Measurements from ENCODE around the gene FADS2.

FADS2 gene

GRCh38 chr11:61892085-61892370, 63.9 kb downstream of the FADS2 start:
- Histone ChIP-seq H3K4me3 (peak overlapping the region; percentile 40), H3K36me3 (replicated peaks) (no peaks in the 10 kb centered on the region), H3K27me3 (ENCODE audit: low read depth) (no peaks in the 10 kb centered on the region), H3K9me3 (no peaks in the 10 kb centered on the region), H3K4me1 (peaks cover 4% of the 10 kb centered on the region)
- in situ Hi-C loops (cut with MboI; ENCODE audit: low sequenced_read_pairs) = no loop called here
- DNase-seq (ENCODE audit: low spot score in 2 of 2) = no peak

DNA sequence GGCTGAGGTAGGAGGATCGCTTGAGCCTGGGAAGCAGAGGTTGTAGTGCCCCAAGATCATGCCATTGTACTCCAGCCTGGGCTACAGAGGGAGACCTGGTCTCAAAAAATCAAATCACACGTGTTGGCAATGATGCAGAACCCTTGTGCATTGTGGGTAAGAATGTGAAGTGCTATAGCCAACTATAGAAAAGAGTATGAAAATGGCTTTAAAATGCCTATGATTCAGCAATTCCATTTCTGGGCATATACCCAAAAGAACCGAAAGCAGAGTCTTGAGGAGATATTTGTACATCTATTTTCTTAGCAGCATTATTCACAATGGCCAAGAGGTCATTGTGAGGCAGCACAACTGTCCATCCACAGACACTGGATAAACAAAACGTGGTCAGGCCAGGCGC, 65.9 kb downstream of the FADS2 start:
- H3K4me3 ChIP-seq = no peak overlapping the region
- H3K4me1 ChIP-seq = peaks cover 4% of the 10 kb centered on the region
- in situ Hi-C loops (cut with MboI; ENCODE audit: low sequenced_read_pairs) = no loop called here
- no peaks in the 10 kb centered on the region for H3K36me3 ChIP-seq (replicated peaks)
- no peaks in the 10 kb centered on the region for H3K9me3 ChIP-seq
- H3K27me3 ChIP-seq (ENCODE audit: low read depth) = no peaks in the 10 kb centered on the region
- no peak for DNase-seq (ENCODE audit: low spot score in 2 of 2)

DNA sequence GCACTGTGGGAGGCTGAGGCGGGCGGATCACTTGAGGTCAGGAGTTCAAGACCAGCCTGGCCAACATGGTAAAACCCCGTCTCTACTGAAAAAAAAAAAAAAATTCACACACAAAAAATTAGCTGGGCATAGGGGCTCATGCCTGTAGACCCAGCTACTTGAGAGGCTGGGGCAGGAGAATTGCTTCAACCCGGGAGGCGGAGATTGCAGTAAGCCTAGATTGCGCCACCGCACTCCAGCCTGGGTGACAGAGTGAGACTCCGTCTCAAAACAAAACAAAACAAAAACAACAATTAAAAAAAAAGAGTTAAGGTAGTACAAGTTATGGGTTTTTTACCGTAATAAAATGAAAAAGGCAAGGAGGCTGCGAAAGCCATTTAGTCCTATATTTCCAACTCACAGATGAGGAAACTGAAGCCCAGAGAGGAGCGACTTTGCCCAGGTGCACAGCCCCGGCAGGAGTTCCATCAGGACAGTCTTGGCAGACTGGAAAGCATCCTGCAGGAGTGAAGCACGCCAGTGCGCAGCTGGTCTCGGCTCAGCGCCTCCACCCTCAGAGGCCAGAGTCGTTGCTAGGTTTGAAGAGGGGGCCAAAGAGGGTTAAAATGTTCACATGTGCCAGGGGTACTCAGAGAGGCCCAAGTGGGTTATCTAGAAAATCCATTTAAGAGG, 67.1 kb downstream of the FADS2 start:
- no peaks in the 10 kb centered on the region; the same call in 1 of the 2 replicates for H3K36me3 ChIP-seq (replicated peaks)
- no peak overlapping the region for H3K4me3 ChIP-seq
- in situ Hi-C loops (cut with MboI; ENCODE audit: low sequenced_read_pairs) = loop anchor here (5.0 kb wide), 3 partner anchors 52 to 212 kb away; no protein-coding TSS in a partner anchor
- no peak for DNase-seq (ENCODE audit: low spot score in 2 of 2)
- H3K9me3 ChIP-seq = no peaks in the 10 kb centered on the region
- peaks cover 3% of the 10 kb centered on the region for H3K4me1 ChIP-seq
- no peaks in the 10 kb centered on the region for H3K27me3 ChIP-seq (ENCODE audit: low read depth)

- in situ Hi-C loops (cut with MboI; ENCODE audit: low sequenced_read_pairs) = loop anchor here (5.0 kb wide), 3 partner anchors 52 to 212 kb away; no protein-coding TSS in a partner anchor
These were observed 67.6 kb downstream of the FADS2 start for GRCh38 chr11:61895718-61896059.

GRCh38 chr11:61896665-61897386, 68.7 kb downstream of the FADS2 start:
- no peaks in the 10 kb centered on the region; the same call in 1 of the 2 replicates for H3K36me3 ChIP-seq (replicated peaks)
- in situ Hi-C loops (cut with MboI; ENCODE audit: low sequenced_read_pairs) = loop anchor here (5.0 kb wide), 3 partner anchors 50 to 210 kb away; no protein-coding TSS in a partner anchor
- H3K9me3 ChIP-seq = no peaks in the 10 kb centered on the region
- H3K4me1 ChIP-seq = no peaks in the 10 kb centered on the region
- H3K4me3 ChIP-seq = no peak overlapping the region
- DNase-seq (ENCODE audit: low spot score in 2 of 2) = no peak
- H3K27me3 ChIP-seq (ENCODE audit: low read depth) = no peaks in the 10 kb centered on the region

More at GRCh38 chr11:61895718-61896059, 67.6 kb downstream of the FADS2 start:
- no peaks in the 10 kb centered on the region; the same call in 1 of the 2 replicates for H3K36me3 ChIP-seq (replicated peaks)
- H3K27me3 ChIP-seq (ENCODE audit: low read depth) = no peaks in the 10 kb centered on the region
- no peaks in the 10 kb centered on the region for H3K4me1 ChIP-seq
- no peak overlapping the region for H3K4me3 ChIP-seq
- DNase-seq (ENCODE audit: low spot score in 2 of 2) = no peak
- no peaks in the 10 kb centered on the region for H3K9me3 ChIP-seq

DNA sequence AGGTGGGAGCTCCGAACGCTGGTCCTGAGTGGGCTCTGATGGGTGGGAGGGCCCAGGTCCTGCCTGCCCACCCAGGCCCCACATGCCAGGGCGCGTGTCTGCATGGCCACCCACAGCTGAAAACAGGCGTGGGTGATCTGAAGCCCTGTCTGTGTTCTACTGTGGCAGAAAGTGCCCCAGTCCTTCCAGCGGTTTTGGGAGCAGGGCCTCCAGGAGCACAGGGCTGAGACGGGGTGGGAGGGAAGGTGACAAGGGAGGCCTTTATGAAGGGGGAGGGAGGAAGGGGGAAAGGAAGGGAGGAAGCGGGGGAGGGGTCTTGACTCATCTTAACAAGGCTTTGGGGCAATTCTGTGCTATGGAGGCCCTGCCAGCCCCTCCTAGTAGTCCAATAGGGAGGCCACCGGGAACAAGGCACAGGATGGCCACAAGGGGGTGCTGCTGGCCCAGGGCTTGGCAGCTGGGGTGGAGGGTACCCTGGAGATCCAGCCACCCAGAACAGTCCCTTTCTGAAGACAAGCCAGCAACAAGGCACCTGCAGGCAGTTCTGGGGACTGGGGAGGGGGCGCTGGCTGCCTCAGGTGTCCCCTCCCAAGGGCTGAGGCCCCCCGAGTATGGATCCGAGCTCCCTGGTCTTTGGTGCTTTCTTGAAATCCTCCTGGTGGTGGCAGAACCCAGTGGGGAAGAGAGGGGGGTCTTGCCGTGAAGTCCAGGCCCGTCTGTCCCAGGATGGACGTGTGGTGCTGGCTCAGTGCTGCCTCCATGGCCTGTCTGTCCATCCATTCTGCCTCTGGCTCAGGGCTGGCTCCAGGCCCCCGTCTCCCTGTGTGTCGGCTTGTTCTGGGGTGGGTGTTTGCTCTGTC, 69.5 kb downstream of the FADS2 start:
- no peaks in the 10 kb centered on the region for H3K9me3 ChIP-seq
- no peak overlapping the region for H3K4me3 ChIP-seq
- DNase-seq (ENCODE audit: low spot score in 2 of 2) = peak; percentile 57 to 89
- no peaks in the 10 kb centered on the region for H3K27me3 ChIP-seq (ENCODE audit: low read depth)
- H3K4me1 ChIP-seq = no peaks in the 10 kb centered on the region
- in situ Hi-C loops (cut with MboI; ENCODE audit: low sequenced_read_pairs) = loop anchor here (5.0 kb wide), 3 partner anchors 50 to 210 kb away; no protein-coding TSS in a partner anchor
- H3K36me3 ChIP-seq (replicated peaks) = no peaks in the 10 kb centered on the region; the same call in 1 of the 2 replicates

- Histone ChIP-seq H3K4me1 (no peaks in the 10 kb centered on the region), H3K4me3 (no peak overlapping the region), H3K9me3 (no peaks in the 10 kb centered on the region), H3K27me3 (ENCODE audit: low read depth) (no peaks in the 10 kb centered on the region), H3K36me3 (replicated peaks) (no peaks in the 10 kb centered on the region; the same call in 1 of the 2 replicates)
- in situ Hi-C loops (cut with MboI; ENCODE audit: low sequenced_read_pairs) = loop anchor here (5.0 kb wide), 3 partner anchors 49 to 209 kb away; no protein-coding TSS in a partner anchor
- no peak for DNase-seq (ENCODE audit: low spot score in 2 of 2)
These were observed 70.1 kb downstream of the FADS2 start for GRCh38 chr11:61898247-61898582.

DNA sequence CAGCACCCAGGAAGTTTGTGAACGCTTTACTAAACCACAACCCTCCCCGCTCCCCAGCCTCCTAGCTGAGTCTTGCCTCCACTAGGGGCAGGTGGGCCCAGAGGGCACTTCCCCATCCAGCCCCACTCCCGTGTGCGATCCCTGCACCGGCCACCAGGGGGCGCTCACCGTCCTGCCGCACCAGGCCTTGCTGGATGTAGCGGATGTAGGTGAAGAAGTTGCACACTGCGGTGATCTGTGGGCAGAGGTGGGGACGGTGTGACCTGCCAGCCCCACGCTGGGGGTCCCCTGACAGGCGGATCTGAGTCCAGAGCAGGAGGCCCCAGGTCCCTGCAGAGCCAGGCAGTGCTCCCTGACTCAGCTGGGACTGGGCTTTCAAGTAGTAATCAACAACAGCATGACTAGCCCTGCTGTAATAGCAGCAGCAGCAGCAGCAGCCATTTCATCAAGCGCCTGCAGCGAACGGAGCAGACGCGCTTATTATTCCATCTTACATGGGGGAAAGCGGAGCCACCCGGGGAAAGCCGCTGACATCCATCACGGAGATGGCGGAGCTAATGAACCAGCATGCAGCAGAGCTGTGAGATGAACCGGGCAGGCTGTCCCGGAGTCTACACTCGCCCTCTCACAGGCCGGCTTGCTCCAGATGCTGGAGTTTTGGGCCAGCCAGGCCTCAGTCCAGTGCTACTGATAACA, 71.2 kb downstream of the FADS2 start:
- peak; percentile 64 to 93 for DNase-seq (ENCODE audit: low spot score in 2 of 2)
- Histone ChIP-seq H3K4me1 (no peaks in the 10 kb centered on the region), H3K4me3 (no peak overlapping the region), H3K9me3 (no peaks in the 10 kb centered on the region), H3K36me3 (replicated peaks) (no peaks in the 10 kb centered on the region; the same call in 1 of the 2 replicates), H3K27me3 (ENCODE audit: low read depth) (no peaks in the 10 kb centered on the region)
- in situ Hi-C loops (cut with MboI; ENCODE audit: low sequenced_read_pairs) = loop anchor here (5.0 kb wide), 3 partner anchors 48 to 208 kb away; no protein-coding TSS in a partner anchor

- Histone ChIP-seq H3K4me1 (no peaks in the 10 kb centered on the region), H3K4me3 (no peak overlapping the region), H3K36me3 (replicated peaks) (no peaks in the 10 kb centered on the region; the same call in 1 of the 2 replicates), H3K9me3 (no peaks in the 10 kb centered on the region), H3K27me3 (ENCODE audit: low read depth) (no peaks in the 10 kb centered on the region)
- in situ Hi-C loops (cut with MboI; ENCODE audit: low sequenced_read_pairs) = no loop called here
- no peak for DNase-seq (ENCODE audit: low spot score in 2 of 2)
These were observed 72.2 kb downstream of the FADS2 start for GRCh38 chr11:61900251-61900650.

GRCh38 chr11:61901397-61901796, 73.3 kb downstream of the FADS2 start:
- H3K4me1 ChIP-seq = no peaks in the 10 kb centered on the region
- in situ Hi-C loops (cut with MboI; ENCODE audit: low sequenced_read_pairs) = no loop called here
- no peak for DNase-seq (ENCODE audit: low spot score in 2 of 2)

GRCh38 chr11:61902313-61902712, 74.2 kb downstream of the FADS2 start:
- H3K9me3 ChIP-seq = no peaks in the 10 kb centered on the region
- no peaks in the 10 kb centered on the region for H3K27me3 ChIP-seq (ENCODE audit: low read depth)
- H3K36me3 ChIP-seq (replicated peaks) = no peaks in the 10 kb centered on the region; the same call in 1 of the 2 replicates
- no peak overlapping the region for H3K4me3 ChIP-seq
- in situ Hi-C loops (cut with MboI; ENCODE audit: low sequenced_read_pairs) = no loop called here
- no peaks in the 10 kb centered on the region for H3K4me1 ChIP-seq
- DNase-seq (ENCODE audit: low spot score in 2 of 2) = no peak

More at GRCh38 chr11:61901397-61901796, 73.3 kb downstream of the FADS2 start:
- H3K36me3 ChIP-seq (replicated peaks) = no peaks in the 10 kb centered on the region; the same call in 1 of the 2 replicates
- no peaks in the 10 kb centered on the region for H3K9me3 ChIP-seq
- no peaks in the 10 kb centered on the region for H3K27me3 ChIP-seq (ENCODE audit: low read depth)
- no peak overlapping the region for H3K4me3 ChIP-seq

DNA sequence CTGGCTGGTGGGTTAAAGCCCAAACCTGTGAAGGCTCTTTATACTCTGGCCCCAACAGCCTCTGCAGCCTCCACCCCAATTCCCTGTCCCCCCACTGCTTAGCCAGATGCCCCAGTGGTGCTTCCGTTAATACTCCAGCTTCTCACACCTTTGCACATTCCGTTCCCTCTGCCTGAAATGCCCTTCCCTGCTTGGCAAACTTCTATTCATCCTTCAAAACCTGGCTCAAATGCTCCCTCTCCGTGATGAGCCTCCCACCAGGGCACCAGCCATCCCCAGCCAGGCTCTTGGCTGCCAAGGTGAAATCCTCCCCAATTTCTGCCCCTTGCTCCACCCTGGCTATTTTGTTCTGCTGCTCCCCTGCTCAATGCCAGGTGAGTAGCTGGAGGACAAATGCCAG, 75.7 kb downstream of the FADS2 start:
- Histone ChIP-seq H3K9me3 (no peaks in the 10 kb centered on the region), H3K4me3 (no peak overlapping the region), H3K4me1 (no peaks in the 10 kb centered on the region), H3K27me3 (ENCODE audit: low read depth) (no peaks in the 10 kb centered on the region), H3K36me3 (replicated peaks) (no peaks in the 10 kb centered on the region; the same call in 1 of the 2 replicates)
- in situ Hi-C loops (cut with MboI; ENCODE audit: low sequenced_read_pairs) = no loop called here
- DNase-seq (ENCODE audit: low spot score in 2 of 2) = no peak

DNA sequence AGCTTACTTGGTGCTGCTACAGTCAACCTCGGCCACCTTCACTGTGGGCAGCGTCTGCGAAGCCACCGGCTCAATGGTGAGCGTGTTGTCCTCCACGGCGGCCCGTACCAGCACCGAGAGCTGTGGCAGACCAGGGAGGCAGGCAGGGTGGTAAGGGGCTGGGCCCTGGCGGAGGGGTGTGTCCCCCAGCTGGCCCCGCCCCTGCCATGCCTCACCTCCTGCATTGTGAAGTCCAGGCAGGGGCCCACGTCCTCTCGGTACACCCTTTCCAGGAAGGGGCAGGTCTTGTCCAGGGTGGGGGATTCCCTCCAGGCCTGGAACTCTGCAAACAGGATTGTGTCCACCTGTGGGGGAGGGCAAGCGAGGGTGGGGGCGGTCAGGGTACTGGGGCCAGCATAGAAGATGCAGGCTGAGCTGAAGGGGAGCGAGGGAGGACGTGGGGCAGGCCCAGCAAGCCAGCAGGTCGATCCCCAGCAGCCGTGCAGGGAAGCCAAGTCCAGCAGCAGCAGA, 76.5 kb downstream of the FADS2 start:
- no peaks in the 10 kb centered on the region; the same call in 1 of the 2 replicates for H3K36me3 ChIP-seq (replicated peaks)
- in situ Hi-C loops (cut with MboI; ENCODE audit: low sequenced_read_pairs) = no loop called here
- no peak for DNase-seq (ENCODE audit: low spot score in 2 of 2)
- no peaks in the 10 kb centered on the region for H3K9me3 ChIP-seq
- no peak overlapping the region for H3K4me3 ChIP-seq
- no peaks in the 10 kb centered on the region for H3K27me3 ChIP-seq (ENCODE audit: low read depth)
- H3K4me1 ChIP-seq = no peaks in the 10 kb centered on the region

All from HAP-1 (cell line).